Neural cell (in vitro differentiated cells): ENCODE measurements around the gene HELZ. TPM values are rescaled to one million over a fixed set of nuclear protein-coding genes. Genes with fewer than 3 reads are reported as not detected.

Source experiments
- H2AFZ ChIP-seq: fragments of 200-600, 300-800 bp; sonication (generic), shearing (Covaris generic); 2 replicates; pipeline ENCODE4 v1.6.0; 2014; ENCODE audit warnings: low read depth, mild to moderate bottlenecking, antibody characterized with exemption, low read length, moderate library complexity
- H3F3A ChIP-seq: fragments of 200-600 bp; shearing (Covaris generic); 2 replicates; pipeline ENCODE4 v1.6.1; 2016; ENCODE audit warnings: mild to moderate bottlenecking, moderate library complexity, mixed read lengths, antibody characterized with exemption, low read length; ENCODE audit not compliant: insufficient read depth, poor library complexity, severe bottlenecking
- H3K27ac ChIP-seq: fragments of 200-600, 300-800 bp; sonication (generic), shearing (Covaris generic); 2 replicates; pipeline ENCODE4 v1.5.1; 2014; ENCODE audit warnings: mild to moderate bottlenecking, low read length, moderate library complexity
- H3K27me3 ChIP-seq: fragments of 300-800, 200-600 bp; sonication (generic), shearing (Covaris generic); 2 replicates; pipeline ENCODE4 v1.6.0; 2014; ENCODE audit warnings: mild to moderate bottlenecking, low read depth, low read length, moderate library complexity; ENCODE audit not compliant: insufficient read depth
- H3K36me3 ChIP-seq: fragments of 300-800, 200-600 bp; sonication (generic), shearing (Covaris generic); 2 replicates; pipeline ENCODE4 v1.5.1; 2014; ENCODE audit warnings: mild to moderate bottlenecking, antibody characterized with exemption, low read length, moderate library complexity; ENCODE audit not compliant: insufficient read depth
- H3K4me2 ChIP-seq: fragments of 300-800, 200-600 bp; sonication (generic), shearing (Covaris generic); 2 replicates; pipeline ENCODE4 v1.6.0; 2014; ENCODE audit warnings: mild to moderate bottlenecking, low read length
- H3K4me3 ChIP-seq: fragments of 300-800, 200-600 bp; sonication (generic), shearing (Covaris generic); 2 replicates; pipeline ENCODE4 v1.5.1; 2014; ENCODE audit warnings: mild to moderate bottlenecking, low read length, moderate library complexity
- H3K79me2 ChIP-seq: fragments of 200-600 bp; shearing (Covaris generic); replicated peaks from 2 replicates; pipeline ENCODE4 v1.6.0; 2014; ENCODE audit warnings: mild to moderate bottlenecking, low read length, moderate library complexity; ENCODE audit not compliant: insufficient read depth
- H3K9ac ChIP-seq: fragments of 300-800, 200-600 bp; sonication (generic), shearing (Covaris generic); 2 replicates; pipeline ENCODE4 v1.6.1; 2016; ENCODE audit warnings: mild to moderate bottlenecking, low read length, mixed read lengths
- H3K9me2 ChIP-seq: fragments of 200-600 bp; shearing (Covaris generic); 2 replicates; pipeline ENCODE4 v1.6.1; 2016; ENCODE audit warnings: mild to moderate bottlenecking, low read length, mixed read lengths; ENCODE audit not compliant: insufficient read depth
- H3K9me3 ChIP-seq: fragments of 200-600, 300-800 bp; sonication (generic), shearing (Covaris generic); 2 replicates; pipeline ENCODE4 v1.6.1; 2016; ENCODE audit warnings: mild to moderate bottlenecking, mixed run types, low read length, moderate library complexity, mixed read lengths
- H4K20me1 ChIP-seq: fragments of 200-600 bp; shearing (Covaris generic); 2 replicates; pipeline ENCODE4 v1.6.1; 2016; ENCODE audit warnings: mild to moderate bottlenecking, mixed run types; ENCODE audit not compliant: insufficient read depth
- CTCF ChIP-seq: fragments of 450-650 bp; IDR thresholded peaks from 2 replicates; pipeline ENCODE4 v1.5.1; 2014; ENCODE audit warnings: antibody characterized with exemption, mild to moderate bottlenecking, moderate library complexity; ENCODE audit not compliant: poor library complexity, severe bottlenecking
- EP300 ChIP-seq: fragments of 450-650 bp; conservative IDR thresholded peaks from 2 replicates; pipeline ENCODE4 v1.6.1; 2014; ENCODE audit warnings: antibody characterized with exemption, mild to moderate bottlenecking, moderate library complexity; ENCODE audit not compliant: poor library complexity, severe bottlenecking
- EZH2 ChIP-seq: fragments of 200-600, 300-800 bp; shearing (Covaris generic), sonication (generic); IDR thresholded peaks from 2 replicates; pipeline ENCODE4 v1.6.1; 2014; ENCODE audit warnings: antibody characterized with exemption, low read length, borderline replicate concordance, mild to moderate bottlenecking; ENCODE audit not compliant: insufficient read depth, poor library complexity, severe bottlenecking
- MXI1 ChIP-seq: fragments of 450-650 bp; conservative IDR thresholded peaks from 2 replicates; pipeline ENCODE4 v1.6.1; 2014; ENCODE audit warnings: antibody characterized with exemption, mild to moderate bottlenecking; ENCODE audit not compliant: poor library complexity, severe bottlenecking
- POLR2AphosphoS5 ChIP-seq: IDR thresholded peaks from 2 replicates; pipeline ENCODE4 v1.6.1; 2012
- RAD21 ChIP-seq: fragments of 450-650 bp; conservative IDR thresholded peaks from 2 replicates; pipeline ENCODE4 v1.6.1; 2014; ENCODE audit warnings: antibody characterized with exemption, mild to moderate bottlenecking, moderate library complexity
- REST ChIP-seq: IDR thresholded peaks from 2 replicates; pipeline ENCODE4 v1.6.1; 2012; ENCODE audit warnings: borderline replicate concordance
- SMC3 ChIP-seq: fragments of 450-650 bp; conservative IDR thresholded peaks from 2 replicates; pipeline ENCODE4 v1.6.1; 2014; ENCODE audit warnings: antibody characterized with exemption, mild to moderate bottlenecking, moderate library complexity; ENCODE audit not compliant: poor library complexity
- TAF1 ChIP-seq: IDR thresholded peaks from 2 replicates; pipeline ENCODE4 v1.6.1; 2012; ENCODE audit warnings: low read depth
- polyA plus RNA-seq: library from polyadenylated mRNA; depleted of rRNA; stranded (reverse); fragments of >200 nt; gene quantifications from 2 replicates; pipeline ENCODE4 v1.2.3, GENCODE V29; 2014

The HELZ gene
- polyA plus RNA-seq, 1 donor from 2014 or later: 11.7 TPM

GRCh38 chr17:67025216-67025792 lies 219.7 kb downstream of the HELZ start:
- H3K27me3 ChIP-seq: no peaks in the 10 kb centered on the region
- no peaks in the 10 kb centered on the region for H4K20me1 ChIP-seq
- H3K9me2 ChIP-seq: no peaks in the 10 kb centered on the region
- H3K79me2 ChIP-seq: no peaks in the 10 kb centered on the region
- no peak overlapping the region for H3K4me3 ChIP-seq
- no peak for TF ChIP-seq EZH2
- no peak for TF ChIP-seq MXI1
- TF ChIP-seq POLR2AphosphoS5: no peak
- no peak for TF ChIP-seq REST
- no peak for TF ChIP-seq TAF1
- TF ChIP-seq EP300: no peak
- no peak for TF ChIP-seq CTCF
- TF ChIP-seq RAD21: no peak
- TF ChIP-seq SMC3: no peak
- no peak overlapping the region for H3K27ac ChIP-seq
- H3K9ac ChIP-seq: no peak overlapping the region
- no peak overlapping the region for H3K4me2 ChIP-seq
- H2AFZ ChIP-seq: no peak overlapping the region
- H3K9me3 ChIP-seq: no peaks in the 10 kb centered on the region
- peaks cover 3% of the 10 kb centered on the region for H3K36me3 ChIP-seq
- no peaks in the 10 kb centered on the region for H3F3A ChIP-seq

GRCh38 chr17:67024736-67025135 lies 220.3 kb downstream of the HELZ start:
- H3K9ac ChIP-seq: no peak overlapping the region
- no peak overlapping the region for H3K27ac ChIP-seq
- H3K9me2 ChIP-seq: no peaks in the 10 kb centered on the region
- no peaks in the 10 kb centered on the region for H4K20me1 ChIP-seq
- H3F3A ChIP-seq: no peaks in the 10 kb centered on the region
- no peaks in the 10 kb centered on the region for H3K9me3 ChIP-seq
- peaks cover 3% of the 10 kb centered on the region for H3K36me3 ChIP-seq
- H3K4me3 ChIP-seq: no peak overlapping the region
- no peak for TF ChIP-seq EZH2
- no peak for TF ChIP-seq RAD21
- no peak for TF ChIP-seq TAF1
- TF ChIP-seq CTCF: no peak
- TF ChIP-seq POLR2AphosphoS5: no peak
- no peak for TF ChIP-seq REST
- no peak for TF ChIP-seq EP300
- no peak for TF ChIP-seq SMC3
- no peak overlapping the region for H3K4me2 ChIP-seq
- H2AFZ ChIP-seq: no peak overlapping the region
- no peaks in the 10 kb centered on the region for H3K79me2 ChIP-seq
- H3K27me3 ChIP-seq: no peaks in the 10 kb centered on the region
